Natural killer cell (primary cell): ENCODE measurements around the gene ITCH. TPM values are rescaled to one million over a fixed set of nuclear protein-coding genes. Genes with fewer than 3 reads are reported as not detected.
"Not testable (repeated sequence)": the region's sequence is repeated elsewhere in the genome, so short reads cannot be mapped to it uniquely, and the experiment has no call there.

ENCODE experiments used
- ATAC-seq, 3 donors: fragments of 150-1000 bp in 2 of 3; fragments of 200-7000 bp in 1 of 3; cut with Tn5 transposase; 1 replicate in 1 of 3; 2 replicates in 2 of 3; pipeline ENCODE4 v1.10.0; 2021; ENCODE audit warnings: mild to moderate bottlenecking in 2 of 3, moderate library complexity in 2 of 3
- DNase-seq, 2 donors: peaks; one replicate each; pipeline versions ENCODE4 v3.0.0 to v3.0.0-alpha.2; 2013 to 2021; ENCODE audit warnings: mixed read lengths in 1 of 2
- H3K27ac ChIP-seq: one replicate; pipeline ENCODE4 v1.5.1; 2013; ENCODE audit warnings: mild to moderate bottlenecking, low read length
- H3K27me3 ChIP-seq: one replicate; pipeline ENCODE4 v1.6.1; 2013; ENCODE audit warnings: low read length; ENCODE audit not compliant: control insufficient read depth, insufficient read depth
- H3K36me3 ChIP-seq: one replicate; pipeline ENCODE4 v1.6.1; 2013; ENCODE audit warnings: low read length; ENCODE audit not compliant: control insufficient read depth, insufficient read depth
- H3K4me1 ChIP-seq: one replicate; pipeline ENCODE4 v1.6.1; 2013; ENCODE audit warnings: low read length; ENCODE audit not compliant: control insufficient read depth, insufficient read depth
- H3K4me3 ChIP-seq: one replicate; pipeline ENCODE4 v1.5.1; 2013; ENCODE audit warnings: low read length
- H3K9me3 ChIP-seq: one replicate; pipeline ENCODE4 v1.6.1; 2013; ENCODE audit warnings: low read length; ENCODE audit not compliant: control insufficient read depth, insufficient read depth
- H3K27ac Mint-ChIP-seq, 2 donors: one replicate each; pipeline ENCODE4 v1.8.0; 2022; ENCODE audit warnings: mild to moderate bottlenecking in 2 of 2, mixed read lengths in 2 of 2, moderate library complexity in 1 of 2
- H3K27me3 Mint-ChIP-seq, 2 donors: one replicate each; pipeline ENCODE4 v1.8.0; 2022; ENCODE audit warnings: low read depth in 2 of 2, mixed read lengths in 2 of 2
- H3K36me3 Mint-ChIP-seq: one replicate; pipeline ENCODE4 v1.8.0; 2022; ENCODE audit warnings: mixed read lengths
- H3K4me1 Mint-ChIP-seq, 2 donors: one replicate each; pipeline ENCODE4 v1.8.0; 2022; ENCODE audit warnings: mixed read lengths in 2 of 2
- H3K4me3 Mint-ChIP-seq: one replicate; pipeline ENCODE4 v1.8.0; 2022; ENCODE audit warnings: mild to moderate bottlenecking, moderate library complexity, mixed read lengths
- H3K9me3 Mint-ChIP-seq, 2 donors: one replicate each; pipeline ENCODE4 v1.8.0; 2022; ENCODE audit warnings: mixed read lengths in 2 of 2
- CTCF ChIP-seq: fragments of 200-600 bp; IDR thresholded peaks from one replicate; pipeline ENCODE4 v1.8.0; 2022; ENCODE audit warnings: antibody characterized with exemption
- WGBS: methylation state at CpG from one replicate; pipeline ENCODE4 v1.1.7; 2013; ENCODE audit warnings: missing lambda C conversion rate; ENCODE audit not compliant: insufficient coverage; 5-methylcytosine and 5-hydroxymethylcytosine counted together
- intact Hi-C: fragments of 100-400 bp; cut with micrococcal nuclease; formaldehyde crosslinking; loops from one replicate; pipeline ENCODE4 v1.14.2; 2022
- total RNA-seq, 4 donors: library from RNA; stranded (reverse); fragments of 120-200 nt in 1 of 4; gene quantifications; one replicate each; pipeline versions ENCODE4 v1.2.3 to v1.2.4, GENCODE V29; 2013 to 2022

The ITCH gene
- total RNA-seq, 3 donors from 2014 or later (not counting 1 experiment from before 2014, with no cell fraction given), result 157 to 182 (median 163) TPM

GRCh38 chr20:34517114-34517505, 154.0 kb downstream of the ITCH start:
- Histone ChIP-seq H3K4me1 (peaks cover 22% of the 10 kb centered on the region), H3K36me3 (peaks cover 6% of the 10 kb centered on the region), H3K27me3 (no peaks in the 10 kb centered on the region), H3K4me3 (peak overlapping the region; percentile 98), H3K9me3 (no peaks in the 10 kb centered on the region), H3K27ac (peak overlapping the region; percentile 80)
- intact Hi-C loops, result loop anchor here (2.0 kb wide), 1 partner anchor 154 kb away; the partner anchor contains the start of gene ITCH
- ATAC-seq (peak in 2 of 3 donors; percentile 12 to 23), DNase-seq (no peak)
- Mint-ChIP-seq H3K4me1 (peaks cover 49 to 55% of the 10 kb centered on the region in 2 donors), H3K9me3 (no peaks in the 10 kb centered on the region), H3K36me3 (no peaks in the 10 kb centered on the region), H3K27ac (peak overlapping the region; percentile 94 to 98), H3K27me3 (no peaks in the 10 kb centered on the region), H3K4me3 (peak overlapping the region; percentile 98)
- no peak for TF ChIP-seq CTCF
- 0% methylated on average over 2 of the region's 3 CpGs for WGBS

GRCh38 chr20:34518863-34519262, 155.8 kb downstream of the ITCH start:
- H3K36me3 Mint-ChIP-seq, H3K4me3 ChIP-seq, H3K27ac ChIP-seq, ATAC-seq, H3K9me3 Mint-ChIP-seq, H3K9me3 ChIP-seq, DNase-seq, H3K36me3 ChIP-seq, intact Hi-C loops, H3K27me3 ChIP-seq, H3K27me3 Mint-ChIP-seq: not testable (repeated sequence)
- H3K27ac Mint-ChIP-seq, result peak overlapping the region; percentile 56 to 64
- 98% methylated on average over 7 of the region's 7 CpGs for WGBS
- H3K4me1 Mint-ChIP-seq, result peaks cover 54 to 59% of the 10 kb centered on the region in 2 donors
- H3K4me1 ChIP-seq, result peaks cover 30% of the 10 kb centered on the region
- H3K4me3 Mint-ChIP-seq, result peak overlapping the region; percentile 83

GRCh38 chr20:34519841-34520240, 156.8 kb downstream of the ITCH start:
- DNase-seq, H3K27me3 Mint-ChIP-seq, intact Hi-C loops, H3K27me3 ChIP-seq, H3K9me3 Mint-ChIP-seq, H3K27ac ChIP-seq, H3K36me3 ChIP-seq, H3K9me3 ChIP-seq, H3K4me3 ChIP-seq, H3K36me3 Mint-ChIP-seq, H3K4me3 Mint-ChIP-seq, ATAC-seq, H3K27ac Mint-ChIP-seq: not testable (repeated sequence)
- H3K4me1 Mint-ChIP-seq, result peaks cover 48 to 50% of the 10 kb centered on the region in 2 donors
- WGBS, result 97% methylated on average over 9 of the region's 10 CpGs
- H3K4me1 ChIP-seq, result peaks cover 28% of the 10 kb centered on the region

GRCh38 chr20:34522969-34523871, 160.1 kb downstream of the ITCH start:
- Mint-ChIP-seq H3K9me3 (no peaks in the 10 kb centered on the region), H3K27ac (peak overlapping the region in 1 of 2 donors; percentile 71), H3K4me1 (peaks cover 29 to 30% of the 10 kb centered on the region in 2 donors), H3K4me3 (no peak overlapping the region), H3K27me3 (no peaks in the 10 kb centered on the region), H3K36me3 (no peaks in the 10 kb centered on the region)
- H3K4me3 ChIP-seq, result no peak overlapping the region
- WGBS, result 63% methylated on average over 16 of the region's 17 CpGs
- intact Hi-C loops, result loop anchor here (1.0 kb wide), 1 partner anchor 211 kb away; no protein-coding TSS in a partner anchor
- DNase-seq (peak in 1 of 2 donors; percentile 73), ATAC-seq (peak in 2 of 3 donors; percentile 81 to 84)
- no peaks in the 10 kb centered on the region for H3K27me3 ChIP-seq
- no peak overlapping the region for H3K27ac ChIP-seq
- H3K36me3 ChIP-seq, result peaks cover 37% of the 10 kb centered on the region
- peak; percentile 21 for TF ChIP-seq CTCF
- H3K9me3 ChIP-seq, result no peaks in the 10 kb centered on the region
- H3K4me1 ChIP-seq, result peaks cover 8% of the 10 kb centered on the region
